Psoas muscle (tissue), 8 donors: ENCODE data around the gene RBM27. TPM values are rescaled to one million over a fixed set of nuclear protein-coding genes. Genes with fewer than 3 reads are reported as not detected.

Experiments
- ATAC-seq, 4 donors: fragments of 200-7000 bp; cut with Tn5 transposase; one replicate each; pipeline ENCODE4 v1.9.1; 2020; ENCODE audit warnings: moderate library complexity in 3 of 4, mild to moderate bottlenecking in 2 of 4
- DNase-seq, 2 donors: peaks; one replicate each; pipeline ENCODE4 v3.0.0-alpha.2; 2020
- H3K27ac ChIP-seq: fragments of 200-600 bp; one replicate; pipeline ENCODE4 v1.8.0; 2022
- H3K27me3 ChIP-seq, 3 donors: fragments of 200-600 bp in 1 of 3; one replicate each; pipeline versions ENCODE4 v1.6.1 to v1.8.0; 2013 to 2022; ENCODE audit warnings: low read length in 2 of 3, mild to moderate bottlenecking in 2 of 3, moderate library complexity in 1 of 3; ENCODE audit not compliant: insufficient read depth in 3 of 3
- H3K36me3 ChIP-seq, 2 donors: fragments of 200-600 bp in 1 of 2; one replicate each; pipeline versions ENCODE4 v1.6.1 to v1.8.0; 2013 to 2022; ENCODE audit warnings: low read depth in 1 of 2, mild to moderate bottlenecking in 1 of 2, moderate library complexity in 1 of 2; ENCODE audit not compliant: insufficient read depth in 1 of 2
- H3K4me1 ChIP-seq: fragments of 200-600 bp; one replicate; pipeline ENCODE4 v1.8.0; 2022
- H3K4me3 ChIP-seq: fragments of 200-600 bp; one replicate; pipeline ENCODE4 v1.8.0; 2022; ENCODE audit warnings: mild to moderate bottlenecking
- H3K9me3 ChIP-seq: fragments of 200-600 bp; one replicate; pipeline ENCODE4 v1.8.0; 2022
- WGBS, 3 donors: extraction: QIAGEN DNeasy Blood & Tissue Kit; methylation state at CpG; one replicate each; pipeline versions ENCODE4 v1.1.6 to v1.1.7; 2013; 5-methylcytosine and 5-hydroxymethylcytosine counted together
- intact Hi-C, 2 donors: fragments of 100-400 bp; cut with DNase I; formaldehyde crosslinking; loops; one replicate each; pipeline versions ENCODE4 v1.11.0 to v1.14.2; 2022
- polyA plus RNA-seq, 3 donors: library from polyadenylated mRNA; stranded (reverse); fragments of 200-250 nt; gene quantifications; one replicate each; pipeline ENCODE4 v1.2.3, GENCODE V29; 2013
- total RNA-seq, 4 donors: library from RNA; stranded (reverse); fragmentation: NEBNext Ultra II Directional in 2 of 4; extraction: Animal tissue kit (Norgen Biotek cat#: 25700) in 2 of 4; gene quantifications; one replicate each; pipeline versions ENCODE4 v1.2.1 to v1.2.4, GENCODE V29; 2021 to 2023
- TF ChIP-seq, protein P1 (sequence below): fragments of 200-600 bp; IDR thresholded peaks from one replicate; pipeline ENCODE4 v1.8.0; 2022; ENCODE audit warnings: antibody characterized with exemption
- donor health status: healthy with polysubstance abuse.
- donor health status: DM: no; HTN: no; CAD: no; lungs with moderate emphysema.
- donor health status: Bipolar disorder and iron deficiency.
- donor health status: healthy.
- donor health status: DM: yes; HTN: yes; CAD: no.
- donor health status: DM: no; HTN: no; CAD: no.
- donor health status: DM: no; HTN: no; CAD: no.
- donor health status: DM: yes; HTN: yes; CAD: no.

The RBM27 gene
- total and polyA plus RNA-seq, 7 donors = 5.7 to 17.0 (median 11.4) TPM

DNA sequence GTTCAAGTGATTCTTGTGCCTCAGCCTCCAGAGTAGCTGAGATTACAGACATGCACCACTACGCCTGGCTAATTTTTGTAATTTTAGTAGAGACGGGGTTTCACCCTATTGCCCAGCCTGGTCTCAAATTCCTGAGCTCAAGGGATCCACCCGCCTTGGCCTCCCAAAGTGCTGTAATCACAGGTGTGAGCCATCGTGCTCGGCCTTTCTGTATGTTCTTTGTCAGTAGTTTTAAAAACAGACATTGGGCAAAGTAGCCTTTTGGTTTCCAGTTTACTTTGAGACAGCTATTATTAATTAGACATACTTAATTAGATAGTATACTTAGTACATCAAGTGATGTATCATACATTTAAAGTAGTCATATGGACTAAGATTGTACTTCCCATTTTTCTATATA, 45.2 kb downstream of the RBM27 start:
- intact Hi-C loops = no loop called here
- TF ChIP-seq, protein P1, sequence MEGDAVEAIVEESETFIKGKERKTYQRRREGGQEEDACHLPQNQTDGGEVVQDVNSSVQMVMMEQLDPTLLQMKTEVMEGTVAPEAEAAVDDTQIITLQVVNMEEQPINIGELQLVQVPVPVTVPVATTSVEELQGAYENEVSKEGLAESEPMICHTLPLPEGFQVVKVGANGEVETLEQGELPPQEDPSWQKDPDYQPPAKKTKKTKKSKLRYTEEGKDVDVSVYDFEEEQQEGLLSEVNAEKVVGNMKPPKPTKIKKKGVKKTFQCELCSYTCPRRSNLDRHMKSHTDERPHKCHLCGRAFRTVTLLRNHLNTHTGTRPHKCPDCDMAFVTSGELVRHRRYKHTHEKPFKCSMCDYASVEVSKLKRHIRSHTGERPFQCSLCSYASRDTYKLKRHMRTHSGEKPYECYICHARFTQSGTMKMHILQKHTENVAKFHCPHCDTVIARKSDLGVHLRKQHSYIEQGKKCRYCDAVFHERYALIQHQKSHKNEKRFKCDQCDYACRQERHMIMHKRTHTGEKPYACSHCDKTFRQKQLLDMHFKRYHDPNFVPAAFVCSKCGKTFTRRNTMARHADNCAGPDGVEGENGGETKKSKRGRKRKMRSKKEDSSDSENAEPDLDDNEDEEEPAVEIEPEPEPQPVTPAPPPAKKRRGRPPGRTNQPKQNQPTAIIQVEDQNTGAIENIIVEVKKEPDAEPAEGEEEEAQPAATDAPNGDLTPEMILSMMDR = no peak
- Histone ChIP-seq H3K9me3 (no peaks in the 10 kb centered on the region), H3K27ac (no peak overlapping the region), H3K4me3 (no peak overlapping the region), H3K4me1 (no peaks in the 10 kb centered on the region), H3K27me3 (no peaks in the 10 kb centered on the region), H3K36me3 (peaks cover 2 to 46% of the 10 kb centered on the region in 2 donors)
- 89 to 98% (median 92%) methylated on average over 5 of the region's 5 CpGs for WGBS, 3 donors
- no peak for ATAC-seq
- no peak for DNase-seq

DNA sequence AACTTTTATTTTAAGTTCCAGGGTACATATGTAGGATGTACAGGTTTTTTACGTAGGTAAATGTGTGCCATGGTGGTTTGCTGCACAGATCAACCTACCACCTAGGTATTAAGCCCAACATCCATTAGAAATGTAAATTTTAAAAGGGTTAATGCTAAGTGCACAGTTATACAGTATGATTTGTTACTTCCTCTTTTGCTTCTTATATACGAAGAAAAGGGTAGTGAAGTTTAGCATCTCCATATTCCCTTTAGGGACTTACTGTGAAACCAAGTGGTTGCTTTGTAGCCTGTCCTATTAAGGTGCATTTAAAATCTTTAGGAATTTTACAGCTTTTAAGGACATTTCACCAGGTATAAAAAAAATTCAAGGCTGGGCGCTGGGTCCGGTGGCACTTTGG, 46.4 kb downstream of the RBM27 start:
- Histone ChIP-seq H3K36me3 (peaks cover 0 to 37% of the 10 kb centered on the region in 2 donors), H3K27me3 (no peaks in the 10 kb centered on the region), H3K27ac (no peak overlapping the region), H3K4me3 (no peak overlapping the region), H3K9me3 (no peaks in the 10 kb centered on the region), H3K4me1 (no peaks in the 10 kb centered on the region)
- ATAC-seq (no peak), DNase-seq (no peak)
- intact Hi-C loops = no loop called here
- 96 to 98% (median 97%) methylated on average over 4 of the region's 4 CpGs for WGBS, 3 donors
- TF ChIP-seq, protein P1 = no peak

Other genes starting within 250 kb of the RBM27 start
- gene PLAC8L1, start 98.0 kb upstream of the RBM27 start, total RNA-seq = under 1 TPM in 2 of 4 donors, not detected in 2; 0.49 to 0.64 TPM
- under 1 TPM in 2 of 3 donors, not detected in 1; 0.16 to 0.52 TPM for gene PLAC8L1, start 98.0 kb upstream of the RBM27 start, polyA plus RNA-seq
- 100 to 1,000 TPM in 3 of 4 donors, 10 to 100 TPM in 1; 93.1 to 133 (median 125) TPM for gene LARS1, start 21.0 kb upstream of the RBM27 start, total RNA-seq
- 10 to 100 TPM; 54.1 to 81.9 (median 78.1) TPM for gene LARS1, start 21.0 kb upstream of the RBM27 start, polyA plus RNA-seq
- gene POU4F3, start 135.2 kb downstream of the RBM27 start, total RNA-seq = not detected
- gene POU4F3, start 135.2 kb downstream of the RBM27 start, polyA plus RNA-seq = under 1 TPM in 1 of 3 donors, not detected in 2; 0.04 TPM
- 10 to 100 TPM; 20.9 to 44.3 (median 44.0) TPM for gene TCERG1, start 243.7 kb downstream of the RBM27 start, total RNA-seq
- gene TCERG1, start 243.7 kb downstream of the RBM27 start, polyA plus RNA-seq = 10 to 100 TPM; 18.4 to 30.5 (median 23.5) TPM